HuH-7 (cell line): Measurements from ENCODE around the gene BANF2.
"Not testable (repeated sequence)": the region's sequence is repeated elsewhere in the genome, so short reads cannot be mapped to it uniquely, and the experiment has no call there.

ENCODE experiments used
- DNase-seq: peaks from one replicate; pipeline ENCODE4 v3.0.0; 2011; ENCODE audit warnings: low spot score

Gene BANF2

DNA sequence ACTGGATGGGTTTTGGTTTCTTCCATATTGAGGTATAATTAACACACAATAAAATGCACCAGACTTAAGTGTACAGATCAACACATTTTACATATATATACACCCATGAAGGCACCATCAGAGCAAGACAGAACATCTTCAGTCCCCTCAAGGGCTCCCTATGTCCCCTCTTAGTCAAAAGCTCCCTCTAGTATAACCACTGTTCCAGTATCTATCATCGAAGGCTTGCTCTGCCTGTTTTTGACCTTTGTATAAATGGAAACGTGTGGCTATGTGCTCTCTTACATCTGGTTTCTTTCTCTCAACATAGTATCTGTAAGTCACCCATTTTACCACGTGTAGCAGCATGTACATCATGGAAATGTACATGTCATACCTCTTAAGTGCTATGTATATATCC lies 66.5 kb downstream of the BANF2 start:
- DNase-seq: no peak

GRCh38 chr20:17767624-17768023 lies 67.9 kb downstream of the BANF2 start:
- no peak for DNase-seq

DNA sequence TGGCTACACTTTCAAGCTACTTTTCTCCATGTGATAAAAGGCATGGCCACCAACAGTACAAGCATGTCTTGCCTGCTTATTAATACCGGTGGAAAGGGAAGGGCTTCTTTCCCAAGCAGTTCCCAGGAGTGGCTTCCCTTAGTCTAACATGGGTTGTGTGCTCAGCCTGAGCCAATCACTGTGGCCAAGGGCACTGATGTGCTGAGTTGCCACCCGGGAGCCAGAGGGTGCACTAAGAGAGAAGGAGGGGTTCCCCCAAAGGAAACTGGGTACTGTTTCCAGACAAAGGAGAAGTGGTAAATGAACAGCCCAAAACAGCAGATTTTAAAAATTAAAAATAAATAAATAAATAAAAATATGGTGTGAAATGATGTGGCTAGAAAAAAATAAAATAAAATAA lies 68.5 kb downstream of the BANF2 start:
- DNase-seq: no peak

- DNase-seq: not testable (repeated sequence)
Observed at GRCh38 chr20:17769716-17770115, 70.0 kb downstream of the BANF2 start.

GRCh38 chr20:17771206-17772004 lies 71.6 kb downstream of the BANF2 start:
- DNase-seq: no peak

DNA sequence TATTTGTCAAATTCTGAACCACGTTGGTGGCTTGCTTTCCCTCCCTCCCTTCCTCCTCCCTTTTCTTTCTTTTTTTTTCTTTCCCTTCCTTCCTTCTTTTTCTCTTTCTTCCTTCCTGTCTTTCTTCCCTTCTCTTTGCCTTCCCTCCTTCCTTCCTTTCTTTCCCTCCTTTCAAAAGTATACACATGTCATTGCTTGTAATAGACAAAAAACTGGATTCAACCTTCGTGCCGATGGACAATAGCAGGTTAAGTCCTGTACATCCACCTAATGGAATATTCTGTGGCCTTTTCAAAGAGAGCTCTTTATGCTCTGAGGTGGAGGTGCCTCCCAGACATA lies 72.2 kb downstream of the BANF2 start:
- DNase-seq: no peak

DNA sequence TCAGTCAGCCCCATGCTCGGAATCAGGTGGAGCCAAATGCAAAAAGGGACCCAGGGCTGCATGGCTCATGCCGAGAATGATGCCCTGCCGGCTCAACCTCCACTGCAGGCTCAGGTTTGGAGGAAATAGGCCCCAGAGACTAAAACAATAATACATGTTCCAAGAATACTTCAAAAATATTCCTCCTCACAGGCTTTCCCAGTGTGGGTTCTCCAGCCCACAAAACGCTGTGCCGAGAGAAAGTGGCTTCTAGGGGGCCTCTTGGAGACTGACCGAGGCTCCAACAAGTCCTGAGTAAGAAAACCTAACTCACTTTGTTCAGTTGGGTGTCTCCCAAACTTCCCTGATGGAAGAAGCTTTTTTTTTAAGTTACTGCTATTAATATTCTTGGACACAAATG lies 73.9 kb downstream of the BANF2 start:
- no peak for DNase-seq

DNA sequence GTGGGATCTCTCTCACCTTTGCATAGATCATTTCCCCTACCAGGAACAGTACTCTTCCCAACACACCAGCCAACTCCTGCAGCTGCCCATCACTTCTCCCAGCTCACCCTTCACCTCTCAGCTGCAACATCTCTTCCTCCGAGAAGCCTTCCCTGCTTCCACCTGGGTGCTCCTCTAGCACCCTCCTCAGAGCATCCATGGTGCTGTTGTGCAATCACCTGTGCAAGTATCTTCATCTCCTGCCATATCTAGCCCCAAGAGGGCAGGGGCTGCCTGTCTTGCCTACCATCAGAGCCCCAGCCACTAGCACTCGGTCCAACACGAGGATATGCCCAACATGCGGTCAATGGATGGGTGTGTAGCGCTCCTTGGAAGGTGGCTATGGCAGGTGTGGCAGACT lies 75.8 kb downstream of the BANF2 start:
- DNase-seq: no peak

- DNase-seq: no peak
Observed at GRCh38 chr20:17776551-17776950, 76.8 kb downstream of the BANF2 start.

GRCh38 chr20:17779011-17779410 lies 79.2 kb downstream of the BANF2 start:
- DNase-seq: not testable (repeated sequence)

DNA sequence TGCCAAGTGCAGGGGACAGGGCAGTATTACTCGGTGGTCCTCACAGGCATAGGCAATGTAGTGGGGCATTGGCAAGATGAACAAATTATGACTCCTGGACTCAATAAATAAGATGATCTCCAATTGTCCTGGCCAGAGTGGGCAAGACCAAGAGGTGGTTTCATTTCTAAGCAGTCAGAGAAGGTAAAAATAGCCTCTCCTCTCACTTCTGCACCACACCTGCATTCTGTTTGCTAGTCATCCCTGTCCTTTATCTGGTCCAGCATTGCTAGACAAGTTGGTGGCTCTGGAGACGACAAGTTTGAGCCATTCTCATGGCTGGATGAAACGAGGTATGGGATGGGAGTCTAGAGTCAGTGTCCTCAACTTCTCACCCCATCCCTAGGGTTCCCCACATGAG lies 83.0 kb downstream of the BANF2 start:
- DNase-seq: no peak

DNA sequence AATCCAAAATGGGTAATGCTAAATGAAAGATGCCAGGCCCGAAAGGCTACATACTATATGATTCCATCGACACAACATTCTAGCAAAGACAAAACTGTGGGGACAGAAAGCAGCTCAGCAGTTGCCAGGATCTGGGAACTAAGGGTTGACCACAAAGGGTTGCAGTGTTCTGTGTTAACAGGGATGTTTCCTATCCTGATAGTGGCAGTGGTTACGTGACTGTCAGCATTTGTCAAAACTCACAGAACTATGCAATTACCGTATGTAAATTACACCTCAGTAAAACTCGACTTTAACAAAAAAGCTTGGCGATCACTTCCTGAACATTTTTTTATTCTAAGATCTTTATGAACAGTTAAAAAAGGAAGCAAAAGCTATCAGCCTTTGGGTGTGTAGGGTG lies 83.9 kb downstream of the BANF2 start:
- no peak for DNase-seq

- DNase-seq: no peak
Observed at GRCh38 chr20:17785007-17785406, 85.2 kb downstream of the BANF2 start.
